Mesothelial cell of epicardium (in vitro differentiated cells): ENCODE results near the gene MAGI1. TPM values are rescaled to one million over a fixed set of nuclear protein-coding genes. Genes with fewer than 3 reads are reported as not detected.
A peak's percentile ranks its signal among the peaks of the same experiment; 100 is the strongest.

ENCODE experiments used
- DNase-seq, 2 experiments: peaks; one replicate each; pipeline ENCODE4 v3.0.0; 2021; ENCODE audit warnings: low spot score in 2 of 2; ENCODE audit not compliant: unreplicated experiment in 2 of 2
- H3K27ac Mint-ChIP-seq: 2 replicates; pipeline ENCODE4 v1.8.0; 2021; ENCODE audit warnings: mixed read lengths
- H3K27me3 Mint-ChIP-seq: 2 replicates; pipeline ENCODE4 v1.8.0; 2021; ENCODE audit warnings: low read depth, mixed read lengths
- H3K36me3 Mint-ChIP-seq: 2 replicates; pipeline ENCODE4 v1.8.0; 2021; ENCODE audit warnings: mixed read lengths
- H3K4me1 Mint-ChIP-seq: 2 replicates; pipeline ENCODE4 v1.8.0; 2021; ENCODE audit warnings: mixed read lengths
- H3K4me3 Mint-ChIP-seq: 2 replicates; pipeline ENCODE4 v1.8.0; 2021; ENCODE audit warnings: mild to moderate bottlenecking, moderate library complexity, mixed read lengths
- H3K9me3 Mint-ChIP-seq: 2 replicates; pipeline ENCODE4 v1.8.0; 2021; ENCODE audit warnings: mixed read lengths
- CTCF ChIP-seq: fragments of 200-600 bp; sonication (generic); IDR thresholded peaks from one replicate; pipeline ENCODE4 v1.5.0; 2021; ENCODE audit warnings: antibody characterized with exemption; ENCODE audit not compliant: unreplicated experiment
- total RNA-seq: library from RNA; stranded (reverse); gene quantifications from 3 replicates; pipeline ENCODE4 v1.2.1, GENCODE V29; 2021

Gene MAGI1
- total RNA-seq, 1 donor from 2014 or later: 65.6 TPM

- DNase-seq: no peak
- TF ChIP-seq CTCF: no peak
- peaks cover 64% of the 10 kb centered on the region for H3K4me1 Mint-ChIP-seq
- H3K27me3 Mint-ChIP-seq: no peaks in the 10 kb centered on the region
- H3K4me3 Mint-ChIP-seq: no peak overlapping the region
- peak overlapping the region; percentile 59 for H3K27ac Mint-ChIP-seq
- H3K36me3 Mint-ChIP-seq: peaks cover 1% of the 10 kb centered on the region
- H3K9me3 Mint-ChIP-seq: no peaks in the 10 kb centered on the region
Measured at GRCh38 chr3:65955792-65956477, 82.8 kb downstream of the MAGI1 start.

GRCh38 chr3:65953881-65954733, 84.6 kb downstream of the MAGI1 start:
- peaks cover 65% of the 10 kb centered on the region for H3K4me1 Mint-ChIP-seq
- H3K27ac Mint-ChIP-seq: peak overlapping the region; percentile 99
- no peak overlapping the region for H3K4me3 Mint-ChIP-seq
- DNase-seq: no peak
- no peaks in the 10 kb centered on the region for H3K27me3 Mint-ChIP-seq
- TF ChIP-seq CTCF: no peak
- peaks cover 1% of the 10 kb centered on the region for H3K36me3 Mint-ChIP-seq
- H3K9me3 Mint-ChIP-seq: no peaks in the 10 kb centered on the region

GRCh38 chr3:65953301-65953812, 85.4 kb downstream of the MAGI1 start:
- no peak overlapping the region for H3K4me3 Mint-ChIP-seq
- peaks cover 65% of the 10 kb centered on the region for H3K4me1 Mint-ChIP-seq
- no peaks in the 10 kb centered on the region for H3K27me3 Mint-ChIP-seq
- peaks cover 1% of the 10 kb centered on the region for H3K36me3 Mint-ChIP-seq
- DNase-seq: peak; percentile 32 to 60
- peak overlapping the region; percentile 99 for H3K27ac Mint-ChIP-seq
- no peaks in the 10 kb centered on the region for H3K9me3 Mint-ChIP-seq
- no peak for TF ChIP-seq CTCF

GRCh38 chr3:65952842-65953241, 85.9 kb downstream of the MAGI1 start:
- no peak for DNase-seq
- Mint-ChIP-seq H3K4me3 (no peak overlapping the region), H3K36me3 (no peaks in the 10 kb centered on the region), H3K27ac (peak overlapping the region; percentile 99), H3K9me3 (no peaks in the 10 kb centered on the region), H3K27me3 (no peaks in the 10 kb centered on the region), H3K4me1 (peaks cover 61% of the 10 kb centered on the region)
- no peak for TF ChIP-seq CTCF

- H3K9me3 Mint-ChIP-seq: no peaks in the 10 kb centered on the region
- H3K27me3 Mint-ChIP-seq: no peaks in the 10 kb centered on the region
- H3K4me3 Mint-ChIP-seq: no peak overlapping the region
Measured at GRCh38 chr3:65951836-65952505, 86.7 kb downstream of the MAGI1 start.

More at GRCh38 chr3:65951836-65952505, 86.7 kb downstream of the MAGI1 start:
- H3K27ac Mint-ChIP-seq: peak overlapping the region; percentile 99
- H3K36me3 Mint-ChIP-seq: no peaks in the 10 kb centered on the region
- no peak for DNase-seq
- H3K4me1 Mint-ChIP-seq: peaks cover 62% of the 10 kb centered on the region
- no peak for TF ChIP-seq CTCF
